Stimulated activated CD4-positive, alpha-beta T cell treated with anti-CD3 and anti-CD28 coated beads, Interleukin-1b, Interleukin-23, amount 100 ng/mL, for 24 hours (primary cell): ENCODE measurements around the gene SELL.
A peak's percentile ranks its signal among the peaks of the same experiment; 100 is the strongest.
"Not testable (repeated sequence)": the region's sequence is repeated elsewhere in the genome, so short reads cannot be mapped to it uniquely, and the experiment has no call there.

ENCODE experiments used
- DNase-seq, 4 experiments: peaks; one replicate each; pipeline ENCODE4 v3.0.0-alpha.2; 2020; ENCODE audit warnings: low read depth in 4 of 4, low spot score in 1 of 4

Gene SELL

GRCh38 chr1:169707912-169708604 is 3.4 kb downstream of the SELL start:
- DNase-seq = no peak

DNA sequence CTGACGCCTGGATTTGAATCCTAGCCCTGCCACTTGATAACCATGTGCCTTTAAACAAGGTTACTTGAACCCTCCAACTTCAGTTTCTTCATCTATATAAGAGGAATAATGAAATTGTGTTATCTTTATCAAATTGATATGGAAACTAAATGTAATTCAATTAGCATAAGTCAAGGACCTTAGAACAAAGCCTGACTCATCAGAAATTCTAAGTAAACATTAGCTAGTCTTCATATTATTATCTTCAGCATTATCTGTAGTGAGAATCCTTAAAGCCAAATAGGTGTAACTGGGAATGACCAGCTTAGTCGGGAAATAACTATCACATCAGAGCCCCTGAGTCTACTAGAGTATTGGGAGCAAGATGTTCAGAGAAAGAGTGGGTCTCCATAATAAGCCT is 6.6 kb downstream of the SELL start:
- no peak for DNase-seq

DNA sequence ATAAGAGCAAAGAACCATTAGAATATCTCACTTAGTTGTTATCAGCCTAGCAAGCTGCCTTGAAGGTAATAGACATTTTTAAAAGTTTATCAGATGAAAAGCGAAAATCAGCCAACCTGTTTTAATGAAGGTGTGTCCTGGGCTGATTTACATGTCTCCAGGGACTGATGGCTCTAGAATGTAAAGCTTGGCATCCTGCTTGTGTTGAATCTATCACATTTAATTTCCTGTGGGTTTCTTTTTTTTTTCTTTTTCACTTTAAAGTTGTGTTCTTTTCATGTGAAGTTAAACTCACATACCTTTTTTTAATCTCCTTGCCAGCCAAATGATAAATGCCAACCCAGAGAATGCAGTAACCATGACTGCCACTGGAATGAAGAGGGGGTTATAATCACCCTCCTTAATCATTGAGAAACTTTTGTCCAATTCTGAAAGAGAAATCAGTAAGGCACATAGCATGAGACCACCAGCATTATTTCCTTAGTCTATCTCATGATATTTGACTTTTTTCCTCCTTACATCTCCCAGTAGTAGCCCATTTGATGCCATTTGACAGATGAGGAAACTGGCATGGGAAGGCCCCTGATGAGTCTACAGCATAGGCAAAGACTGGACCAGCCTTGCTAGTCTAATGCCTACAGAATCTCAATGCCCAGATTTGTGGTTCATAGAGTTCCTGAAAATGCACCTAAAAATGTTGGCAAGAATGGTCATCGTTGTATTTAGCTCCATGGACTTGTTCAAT is 10.0 kb downstream of the SELL start:
- DNase-seq = no peak

- DNase-seq = no peak
Observed at GRCh38 chr1:169699707-169700106, 11.7 kb downstream of the SELL start.

GRCh38 chr1:169698976-169699375 is 12.4 kb downstream of the SELL start:
- DNase-seq = no peak

DNA sequence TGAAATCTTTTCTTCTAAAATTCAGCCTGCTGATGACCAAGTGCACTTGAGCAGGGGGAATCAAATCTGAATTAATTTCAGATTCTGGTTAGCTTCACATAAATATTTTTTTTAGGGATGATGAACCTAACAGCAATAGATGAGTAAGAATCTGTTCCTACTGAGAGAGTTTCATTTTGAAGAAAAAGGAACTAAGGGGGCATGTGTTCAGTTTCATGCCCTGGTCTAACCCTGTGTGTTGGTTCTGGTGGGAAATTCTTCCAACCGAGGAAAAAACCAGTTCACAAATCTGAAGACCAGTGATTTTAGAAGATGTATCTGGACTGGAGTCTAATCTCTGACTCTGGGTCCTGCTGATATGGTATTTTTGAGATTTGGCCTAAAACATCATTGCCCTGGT is 13.7 kb downstream of the SELL start:
- no peak for DNase-seq

- DNase-seq = no peak
Observed at GRCh38 chr1:169696273-169697100, 14.9 kb downstream of the SELL start.

GRCh38 chr1:169694304-169695075 is 16.9 kb downstream of the SELL start:
- DNase-seq = no peak

DNA sequence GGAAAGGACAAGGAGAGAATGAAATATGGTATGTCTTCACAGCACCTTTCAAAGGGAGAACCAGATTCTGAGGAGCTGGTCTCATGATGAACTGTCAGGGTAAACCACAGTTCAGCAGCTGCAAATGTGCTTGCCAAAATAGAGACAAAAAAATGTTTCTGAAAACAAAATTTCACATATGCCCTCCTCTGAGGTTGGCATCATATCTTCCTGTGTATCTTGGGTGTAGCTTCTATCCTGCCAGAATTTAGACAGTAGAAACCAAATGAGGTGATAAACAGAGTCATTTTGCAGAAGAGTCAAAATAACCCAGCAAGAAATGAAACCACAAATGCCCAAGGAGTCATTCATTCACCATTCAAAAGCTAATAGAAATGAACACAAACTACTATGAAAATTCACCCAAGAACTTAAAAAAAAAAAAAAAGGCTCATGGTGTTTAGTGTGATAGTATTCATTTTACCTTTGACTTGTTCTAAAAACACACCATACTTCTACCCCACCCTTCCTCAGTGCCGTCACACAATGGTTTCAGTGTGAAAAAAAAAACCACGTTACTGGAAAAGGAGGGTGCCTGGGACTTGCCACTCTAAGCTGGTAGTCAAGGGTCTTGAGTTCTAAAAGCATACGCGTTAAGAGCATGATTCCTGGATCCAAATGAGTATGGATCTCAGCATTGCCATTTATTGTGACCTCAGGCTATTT is 18.5 kb downstream of the SELL start:
- DNase-seq = no peak

DNA sequence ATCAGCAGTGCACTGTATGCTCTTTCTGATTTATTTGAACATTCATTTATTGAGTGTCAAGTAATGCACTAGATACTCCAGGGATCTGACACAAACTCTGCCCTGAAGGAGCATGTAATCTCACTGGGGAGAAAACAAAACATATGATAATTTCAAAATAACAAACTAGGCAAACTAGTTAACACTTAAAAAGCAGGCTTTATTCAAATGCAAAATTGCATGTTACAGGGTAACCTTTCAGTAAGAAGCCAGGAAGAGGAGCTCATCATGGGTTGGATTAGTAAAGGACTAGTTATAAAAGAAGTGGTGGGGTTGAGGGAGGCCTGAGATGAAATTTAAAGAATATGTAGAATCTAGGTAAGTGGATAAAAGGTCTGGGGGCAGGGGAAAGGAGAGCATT is 20.9 kb downstream of the SELL start:
- DNase-seq = no peak

DNA sequence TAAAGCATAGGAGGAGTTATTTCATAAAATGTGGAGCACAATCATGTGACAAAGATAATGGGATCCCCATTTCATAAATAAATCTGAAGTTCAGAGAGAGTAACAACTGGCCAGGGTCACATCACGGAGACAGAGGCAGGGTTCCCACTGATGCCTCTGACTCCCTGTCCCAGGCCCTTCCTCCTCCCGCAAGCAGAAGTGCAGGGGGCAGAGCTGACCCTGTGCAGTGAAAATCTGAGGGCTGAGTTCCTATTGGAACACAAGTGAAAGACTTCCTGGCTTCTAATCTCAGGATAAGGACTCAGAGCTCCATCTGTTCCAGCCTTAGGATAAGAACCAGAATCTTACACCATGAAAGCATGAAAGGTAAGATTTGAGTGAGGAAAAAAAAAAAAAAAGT is 22.0 kb downstream of the SELL start:
- DNase-seq = no peak

- not testable (repeated sequence) for DNase-seq
Observed at GRCh38 chr1:169688377-169688776, 23.0 kb downstream of the SELL start.

- no peak for DNase-seq
Observed at GRCh38 chr1:169683661-169684060, 27.8 kb downstream of the SELL start.

GRCh38 chr1:169683168-169683567 is 28.3 kb downstream of the SELL start:
- DNase-seq = not testable (repeated sequence)

GRCh38 chr1:169682071-169682470 is 29.3 kb downstream of the SELL start:
- no peak for DNase-seq

GRCh38 chr1:169681140-169681539 is 30.3 kb downstream of the SELL start:
- no peak for DNase-seq

DNA sequence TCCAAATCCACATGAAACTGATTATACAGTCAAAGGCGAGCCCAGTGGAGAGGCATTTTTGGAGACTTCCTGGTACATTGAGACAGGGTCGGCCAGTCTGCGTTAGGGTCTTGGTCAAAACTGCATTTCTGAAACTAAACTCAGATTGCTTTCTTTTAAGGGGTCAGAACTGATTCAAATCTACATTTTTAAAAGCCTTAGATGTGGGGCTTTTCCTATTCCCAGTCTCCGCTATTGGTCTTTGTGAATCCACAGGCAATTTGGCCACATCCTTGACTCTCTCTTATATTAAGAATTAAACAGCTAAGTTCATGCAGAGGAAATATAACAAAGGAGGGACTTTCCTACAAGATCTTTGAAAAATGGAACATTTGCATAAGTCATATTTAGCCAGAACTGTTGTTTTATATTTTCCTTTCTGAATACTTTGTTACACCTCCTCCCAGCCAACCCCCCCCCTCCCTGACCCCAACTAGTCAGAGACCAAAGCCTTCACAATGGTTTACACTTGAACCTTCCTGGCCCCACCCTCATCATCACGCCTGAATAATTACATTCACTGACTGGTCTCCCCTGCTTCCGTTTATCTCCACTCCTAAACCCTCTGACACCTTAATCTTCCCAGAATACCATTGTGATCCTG is 30.9 kb downstream of the SELL start:
- DNase-seq = peak in 1 of 4 experiments; percentile 71

DNA sequence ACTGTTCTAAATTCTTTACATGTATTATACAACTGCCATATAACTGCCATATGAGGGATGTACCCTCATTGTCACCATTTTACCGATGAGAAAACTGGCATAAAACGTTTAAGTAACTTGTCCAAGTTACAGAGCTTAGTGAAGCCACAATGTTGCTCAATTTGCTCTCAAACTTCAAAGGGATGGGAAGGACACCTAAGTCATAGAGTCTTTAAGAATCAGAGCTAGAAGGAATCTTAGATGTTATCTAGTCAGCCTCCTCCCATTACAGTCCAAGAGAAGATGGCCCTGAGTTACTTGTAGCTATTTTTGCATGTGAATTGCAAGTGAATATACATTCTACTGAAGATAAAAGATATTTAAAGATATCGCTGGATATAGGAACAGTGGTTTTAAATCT is 31.7 kb downstream of the SELL start:
- no peak for DNase-seq

- no peak for DNase-seq
Observed at GRCh38 chr1:169676001-169676400, 35.4 kb downstream of the SELL start.

DNA sequence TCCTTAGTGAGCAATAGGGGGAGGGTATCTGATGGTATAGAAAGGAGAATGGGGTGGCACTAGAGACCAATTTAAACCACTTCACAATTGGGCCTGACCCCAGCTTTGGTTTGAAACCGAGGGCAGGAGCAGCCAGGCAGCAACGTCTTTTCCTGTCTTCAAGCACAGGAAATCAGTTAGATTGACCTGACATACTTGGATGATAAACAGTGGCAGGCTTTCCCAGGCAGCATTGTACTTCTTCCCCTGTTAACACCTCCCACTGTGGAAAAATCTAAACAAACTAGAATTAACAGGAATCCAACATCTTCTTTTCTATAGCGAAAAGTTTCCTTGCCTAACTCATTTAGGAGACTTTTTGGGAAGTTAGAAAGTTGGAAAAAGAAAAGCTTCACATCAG is 40.6 kb downstream of the SELL start:
- no peak for DNase-seq
